T-helper 1 cell treated with Interleukin-12 subunit alpha and Interleukin-12 subunit beta and Interleukin-4 antibody, amounts not matched to agents 30 ng/mL and 1 ng/mL, for 36 hours (primary cell): ENCODE results near the gene PLEKHM1. TPM values are rescaled to one million over a fixed set of nuclear protein-coding genes. Genes with fewer than 3 reads are reported as not detected.
"Not testable (repeated sequence)": the region's sequence is repeated elsewhere in the genome, so short reads cannot be mapped to it uniquely, and the experiment has no call there.

Source experiments
- intact Hi-C: fragments of 100-400 bp; cut with micrococcal nuclease; formaldehyde crosslinking; loops from one replicate; pipeline ENCODE4 v1.15.1; 2024
- total RNA-seq: library from RNA; stranded (reverse); gene quantifications from 2 replicates; pipeline ENCODE4 v1.2.3, GENCODE V29; 2022

The PLEKHM1 gene
- total RNA-seq = 57.2 and 59.7 TPM in 2 replicates

DNA sequence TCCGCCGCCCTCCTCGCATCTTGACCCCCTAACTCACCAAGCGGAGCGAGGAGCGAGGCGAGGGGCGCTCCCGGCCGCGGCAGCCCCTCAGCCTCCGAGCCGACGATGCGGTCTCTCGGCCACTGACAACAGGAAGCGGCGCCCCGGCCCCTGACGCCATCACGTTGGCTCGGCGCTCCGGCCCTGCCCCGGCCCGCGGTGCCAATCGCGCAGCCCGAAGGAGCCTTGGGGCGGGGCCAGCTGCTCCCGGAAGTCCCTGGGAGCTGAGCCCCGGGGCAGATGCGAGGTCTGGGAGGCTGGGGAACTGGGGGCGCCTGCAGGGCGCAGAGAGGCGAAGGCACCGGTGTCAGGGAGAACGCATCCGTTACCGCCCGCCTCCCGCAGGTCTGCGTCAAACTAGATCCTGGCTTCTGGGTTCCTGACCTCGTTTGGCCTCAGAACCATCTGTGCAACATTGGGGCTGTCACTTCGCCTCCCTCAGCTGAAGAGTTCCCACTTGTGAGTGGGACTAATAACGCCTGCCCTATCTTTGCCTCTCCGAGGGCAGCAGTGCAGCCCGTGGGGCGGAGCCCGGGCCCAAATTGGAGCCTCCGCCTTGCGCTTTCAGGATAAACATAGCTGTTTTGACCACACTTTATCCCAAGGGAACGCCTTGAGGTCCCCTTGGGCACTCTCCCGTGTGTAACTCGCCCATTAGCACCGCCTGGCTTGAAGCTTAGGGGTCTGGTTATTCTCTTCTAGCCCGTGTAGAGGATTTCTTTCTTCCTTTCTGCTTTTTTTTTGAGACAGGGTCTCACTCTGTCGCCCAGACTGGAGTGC lies at the start of gene PLEKHM1:
Gene PLEKHM1 (minus strand): TSS at position 107 of the 819 bp plus-strand sequence. CDS start 8,237 bp downstream, outside the sequence.
- intact Hi-C loops = not testable (repeated sequence)

DNA sequence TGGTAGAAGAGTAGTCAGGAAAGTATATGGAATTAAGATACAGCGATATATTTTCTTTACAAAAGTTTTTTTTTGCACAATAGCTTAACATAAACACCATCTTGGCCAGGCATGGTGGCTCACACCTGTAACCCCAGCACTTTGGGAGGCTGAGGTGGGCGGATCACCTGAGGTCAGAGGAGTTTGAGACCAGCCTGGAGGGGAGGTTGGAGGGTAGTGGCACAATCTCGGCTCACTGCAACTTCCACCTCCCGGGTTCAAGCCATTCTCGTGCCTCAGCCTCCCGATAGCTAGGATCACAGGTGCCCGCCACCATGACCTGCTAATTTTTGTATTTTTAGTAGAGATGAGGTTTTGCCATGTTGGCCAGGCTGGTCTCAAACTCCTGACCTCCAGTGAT lies 47.6 kb upstream of the PLEKHM1 start:
- intact Hi-C loops = not testable (repeated sequence)

DNA sequence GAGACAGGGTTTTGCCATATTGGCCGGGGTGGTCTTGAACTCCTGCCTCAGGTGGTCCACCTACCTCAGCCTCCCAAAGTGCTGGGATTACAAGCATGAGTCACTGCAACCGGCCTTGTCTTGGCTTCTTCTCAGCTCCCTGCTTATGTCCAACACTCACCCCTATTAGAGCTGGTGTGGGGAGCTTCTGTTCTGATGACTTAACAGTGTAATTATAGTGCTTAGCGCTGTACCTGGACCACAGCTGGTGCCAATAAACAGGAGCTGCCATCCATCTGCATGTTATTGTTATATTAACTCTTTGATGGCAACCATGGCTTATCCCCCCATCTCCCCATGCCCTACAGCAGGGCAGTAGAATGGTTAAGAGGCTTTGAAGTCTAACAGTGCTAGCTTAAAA lies 15.6 kb upstream of the PLEKHM1 start:
- intact Hi-C loops = not testable (repeated sequence)

DNA sequence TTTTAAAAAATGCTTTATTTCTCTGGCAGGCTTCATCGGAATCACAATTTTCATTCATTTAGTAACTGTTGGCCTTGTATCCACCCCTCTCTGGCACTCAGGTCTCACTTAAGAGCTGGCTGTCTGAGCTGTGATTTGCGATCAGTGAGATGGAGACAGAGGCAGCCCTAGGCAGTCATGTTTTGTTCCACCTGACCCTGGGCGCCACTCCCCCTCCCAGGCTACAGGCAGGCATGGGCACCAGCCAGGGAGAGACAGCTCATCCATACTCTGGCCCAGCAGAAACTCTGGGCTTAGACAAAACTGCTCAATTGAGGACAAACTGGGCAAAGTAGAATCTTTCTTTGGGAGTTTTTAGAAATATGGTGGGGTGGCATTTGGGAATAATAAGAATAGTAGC lies 14.7 kb upstream of the PLEKHM1 start:
- intact Hi-C loops = not testable (repeated sequence)

DNA sequence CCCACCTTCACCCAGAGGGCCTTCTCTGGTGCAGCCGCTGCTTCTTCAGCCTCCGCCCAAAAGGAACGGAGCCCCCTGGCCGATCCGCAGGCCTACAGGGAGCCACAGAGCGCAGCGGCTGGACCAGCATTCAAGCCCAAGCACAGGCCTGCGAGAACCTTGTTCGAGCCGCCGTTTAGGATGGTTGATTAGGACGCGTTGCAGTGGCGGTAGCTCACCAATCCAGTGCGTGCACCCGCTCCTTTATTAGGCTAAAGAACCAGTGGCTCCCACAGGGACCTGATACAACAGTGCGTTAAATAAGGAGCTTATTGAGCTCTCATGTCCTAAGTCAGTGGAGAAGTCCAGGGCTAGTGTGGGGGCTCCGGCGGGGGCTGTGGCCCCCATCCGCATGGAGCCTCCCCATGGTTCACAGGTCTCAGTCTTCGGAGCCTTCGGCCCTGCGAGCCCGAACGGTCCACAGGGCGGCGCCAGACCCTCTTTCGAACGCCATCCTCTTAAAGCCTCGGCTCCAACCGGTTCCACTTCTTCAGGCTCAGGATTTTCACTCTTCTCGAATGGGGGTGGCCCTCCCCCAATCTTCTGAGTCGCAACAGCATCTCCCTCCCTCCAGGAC lies 10.7 kb upstream of the PLEKHM1 start:
- intact Hi-C loops = not testable (repeated sequence)

DNA sequence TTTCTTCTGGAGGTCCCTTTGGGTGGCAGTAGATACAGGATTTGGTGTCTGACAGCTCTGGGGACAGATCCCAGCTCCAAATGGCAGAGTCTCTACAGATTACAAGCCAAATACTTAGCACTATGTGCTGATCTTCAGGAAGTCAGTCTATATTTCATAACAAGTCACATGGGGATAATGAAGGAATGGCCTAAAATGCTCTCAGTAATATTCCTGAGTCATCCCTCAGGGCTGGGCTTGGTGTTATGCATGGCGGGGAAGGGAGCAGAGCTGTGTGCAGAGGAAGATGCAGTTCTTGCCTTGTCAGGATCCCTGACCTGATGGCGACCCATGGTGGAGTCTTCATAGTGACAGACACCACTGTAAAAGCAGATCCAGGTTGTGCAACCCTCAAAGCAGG lies 10.0 kb upstream of the PLEKHM1 start:
- intact Hi-C loops = not testable (repeated sequence)

DNA sequence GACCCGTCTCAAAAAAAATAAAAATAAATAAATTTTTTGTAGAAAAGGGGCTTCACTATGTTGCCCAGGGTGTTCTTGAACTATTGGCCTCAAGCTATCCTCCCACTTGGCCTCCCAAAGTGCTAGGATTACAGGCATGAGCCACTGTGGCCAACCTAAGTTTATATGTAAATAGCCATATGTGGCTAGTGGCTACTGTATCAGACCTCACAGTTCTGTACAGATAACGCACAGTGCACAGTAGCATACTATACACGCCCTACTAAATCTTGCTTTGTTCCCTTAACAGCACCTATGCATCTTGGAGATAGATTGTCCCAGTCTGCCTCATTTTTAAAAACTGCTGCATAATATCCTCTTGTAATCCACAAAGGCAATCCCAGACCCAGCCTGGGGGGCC lies 8.7 kb upstream of the PLEKHM1 start:
- intact Hi-C loops = not testable (repeated sequence)

DNA sequence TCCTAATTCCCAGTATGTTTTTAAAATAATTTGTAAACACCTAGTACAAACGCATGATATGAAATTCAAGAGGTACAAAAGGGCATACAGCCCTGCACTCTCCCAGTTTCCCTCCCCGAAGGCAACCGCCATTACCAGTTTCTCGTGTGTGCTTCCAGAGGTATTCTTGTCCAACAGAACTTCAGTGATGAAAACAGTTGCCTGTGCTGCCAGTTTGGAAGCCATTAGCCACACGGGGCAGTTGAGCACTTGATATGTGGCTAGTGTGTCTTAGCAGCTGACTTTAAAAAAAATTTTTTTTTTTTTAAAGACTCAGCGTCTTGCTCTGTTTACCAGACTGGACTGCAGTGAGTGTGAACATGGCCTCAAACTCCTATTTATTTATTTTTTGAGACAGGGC lies 7.9 kb upstream of the PLEKHM1 start:
- intact Hi-C loops = not testable (repeated sequence)

DNA sequence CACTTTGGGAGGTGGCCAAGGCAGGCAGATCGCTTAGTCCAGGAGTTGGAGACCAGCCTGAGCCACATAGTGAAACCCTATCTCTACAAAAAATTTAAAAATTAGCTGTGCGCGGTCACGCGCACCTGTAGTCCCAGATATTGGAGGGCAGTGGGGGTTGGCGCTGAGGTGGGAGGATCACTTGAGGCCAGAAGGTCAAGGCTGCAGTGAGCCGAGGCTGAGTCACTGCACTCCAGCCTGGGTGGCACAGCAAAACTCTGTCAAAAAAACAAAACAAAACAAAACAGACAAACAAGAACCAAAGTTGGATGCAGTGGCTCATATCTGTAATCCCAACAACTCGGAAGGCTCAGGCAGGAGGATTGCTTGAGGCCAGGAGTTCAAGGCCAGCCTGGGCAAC lies 6.9 kb upstream of the PLEKHM1 start:
- intact Hi-C loops = not testable (repeated sequence)

DNA sequence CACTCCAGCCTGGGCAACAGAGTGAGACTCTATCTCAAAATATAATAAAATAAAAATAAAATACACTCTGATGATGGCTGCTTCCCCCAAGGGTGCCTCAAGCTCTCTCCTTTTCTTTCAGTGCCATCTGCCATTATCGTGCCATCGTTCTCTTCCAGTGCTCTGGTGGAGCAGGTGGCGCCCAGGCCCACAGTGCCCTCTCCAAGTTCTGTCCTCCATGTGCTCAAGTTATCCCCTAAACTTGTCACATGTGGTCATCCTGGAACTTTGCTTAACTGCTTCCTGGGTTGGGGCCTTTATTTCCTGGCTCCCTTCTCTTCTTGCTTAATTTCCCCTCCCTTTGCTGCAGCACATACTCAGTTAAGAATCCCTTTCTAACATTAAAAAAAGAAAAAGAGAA lies 6.0 kb upstream of the PLEKHM1 start:
- intact Hi-C loops = not testable (repeated sequence)

DNA sequence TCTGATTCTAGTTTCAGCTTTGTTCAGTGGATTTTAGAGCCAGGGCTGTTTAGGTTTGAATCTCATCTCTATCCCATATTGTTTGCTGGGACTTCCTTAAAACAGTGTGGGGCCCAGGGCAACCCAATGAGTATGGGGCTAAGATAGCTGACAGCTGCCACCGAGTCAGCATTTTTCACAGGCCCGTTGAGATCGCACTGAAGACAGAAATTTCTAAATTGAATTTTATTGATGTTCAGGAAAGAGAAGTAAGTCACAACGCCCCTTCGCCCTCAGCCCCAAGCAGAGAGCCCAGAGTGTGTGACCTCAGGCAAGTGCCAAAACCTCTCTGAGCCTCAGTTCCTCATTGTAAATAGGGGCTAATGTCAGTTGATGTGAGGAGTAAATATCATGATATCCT lies 4.0 kb upstream of the PLEKHM1 start:
- intact Hi-C loops = not testable (repeated sequence)

DNA sequence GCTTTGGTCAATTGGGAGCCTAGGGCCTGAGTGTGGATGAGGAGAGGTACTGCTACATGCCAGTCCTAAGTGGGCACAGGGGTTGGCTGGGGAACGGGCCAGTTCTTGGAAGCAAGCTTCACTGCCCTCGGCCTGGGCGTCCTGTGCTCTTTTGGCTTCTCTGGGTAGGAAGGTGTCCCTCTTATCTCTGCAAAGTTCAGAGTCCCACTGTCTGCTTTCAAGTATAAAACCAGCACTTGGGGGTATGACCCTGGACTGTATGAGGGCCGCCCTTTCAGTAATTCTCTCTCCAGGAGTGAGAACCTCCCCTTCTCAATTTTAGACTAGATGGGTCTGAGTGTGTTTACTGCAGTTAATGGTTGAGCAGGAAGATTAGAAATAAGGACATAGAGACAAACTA lies 1.6 kb upstream of the PLEKHM1 start:
- intact Hi-C loops = not testable (repeated sequence)

DNA sequence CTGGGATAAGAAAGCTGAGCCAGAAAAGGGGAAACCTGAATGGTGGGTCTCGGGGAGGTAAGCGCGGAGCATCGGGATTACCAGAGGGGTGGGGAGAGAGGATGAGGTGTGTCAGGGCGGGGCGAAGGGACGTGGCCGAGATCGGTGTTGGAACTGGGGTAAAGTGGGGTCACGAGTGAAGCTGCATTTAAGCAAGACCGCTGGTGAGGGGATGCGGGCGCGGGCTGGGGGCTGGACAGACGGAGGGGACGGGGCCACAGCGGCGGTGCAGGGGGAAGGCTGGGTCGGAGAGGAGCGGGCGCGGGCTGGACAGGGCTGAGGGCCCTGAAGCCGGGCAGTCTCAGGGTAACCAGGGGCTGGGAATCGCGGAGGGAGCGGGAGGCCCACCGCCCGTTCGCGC lies 323 bp downstream of the PLEKHM1 start:
- intact Hi-C loops = not testable (repeated sequence)

DNA sequence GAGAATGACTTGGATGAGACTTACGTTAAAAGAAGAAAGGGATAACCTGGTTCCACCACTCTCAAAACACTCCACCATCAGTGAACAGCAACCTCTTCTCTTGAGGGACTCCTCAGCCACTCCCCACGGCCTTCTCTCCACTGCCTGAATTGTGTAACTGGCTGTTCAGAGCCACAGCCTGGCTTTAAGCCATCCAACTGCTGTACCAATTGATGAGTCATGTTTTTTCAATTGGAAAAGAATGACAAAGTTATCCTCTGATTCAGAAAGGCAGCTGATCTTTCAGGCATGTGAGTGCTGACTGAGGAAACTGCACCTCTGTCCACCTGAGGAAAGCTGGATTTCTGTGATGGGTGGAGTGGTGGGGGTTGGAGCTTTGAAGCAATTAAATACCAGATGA lies 2.8 kb downstream of the PLEKHM1 start:
- intact Hi-C loops = not testable (repeated sequence)

DNA sequence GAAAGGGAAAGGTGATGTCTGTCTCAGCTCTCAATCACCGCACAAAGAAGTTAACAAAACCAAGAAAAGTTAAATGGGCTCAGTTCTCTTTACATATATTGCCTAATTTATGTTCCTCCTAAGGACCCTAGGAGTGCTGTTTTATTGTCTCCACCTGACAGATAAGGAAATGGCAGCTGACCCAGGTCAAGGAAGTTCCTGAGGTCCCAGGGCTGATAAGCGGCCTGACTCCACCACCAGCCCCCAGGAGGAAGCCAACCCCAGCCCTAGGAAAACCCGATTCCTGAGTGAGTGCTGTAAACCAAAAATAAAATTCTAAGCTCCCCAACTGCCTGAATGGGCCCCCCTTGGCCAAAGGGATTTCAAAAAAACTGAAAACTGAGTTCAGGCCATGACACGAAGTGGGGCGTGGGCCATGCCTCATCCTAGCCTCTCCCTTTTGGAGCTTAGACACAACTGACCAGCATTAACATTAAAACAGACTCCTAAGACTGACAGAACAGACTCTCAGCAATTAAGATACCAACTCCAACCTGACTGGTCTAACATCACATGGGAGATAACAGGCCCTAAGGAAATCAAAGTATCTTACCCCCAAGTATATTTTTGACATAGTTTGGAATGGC lies 6.8 kb downstream of the PLEKHM1 start:
- intact Hi-C loops = not testable (repeated sequence)

DNA sequence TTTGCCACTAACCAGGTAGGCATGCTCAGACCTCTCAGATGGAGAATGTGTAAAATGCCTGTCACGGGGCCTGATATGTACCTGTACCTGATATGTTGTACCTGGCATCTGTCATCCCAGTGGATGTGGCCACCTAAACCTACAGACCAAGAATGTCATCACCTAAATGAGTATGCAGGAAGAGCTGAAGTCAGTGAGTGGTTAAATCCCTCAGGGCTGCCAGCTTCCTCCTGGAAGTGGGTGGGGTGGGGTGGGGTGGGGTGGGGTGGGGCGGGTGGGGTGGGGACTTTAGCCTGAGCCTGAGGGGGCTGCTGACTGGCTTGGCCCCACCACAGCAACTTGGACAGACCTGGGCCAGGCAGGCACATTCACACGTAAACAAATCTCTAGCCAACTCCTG lies 7.3 kb downstream of the PLEKHM1 start:
- intact Hi-C loops = not testable (repeated sequence)

DNA sequence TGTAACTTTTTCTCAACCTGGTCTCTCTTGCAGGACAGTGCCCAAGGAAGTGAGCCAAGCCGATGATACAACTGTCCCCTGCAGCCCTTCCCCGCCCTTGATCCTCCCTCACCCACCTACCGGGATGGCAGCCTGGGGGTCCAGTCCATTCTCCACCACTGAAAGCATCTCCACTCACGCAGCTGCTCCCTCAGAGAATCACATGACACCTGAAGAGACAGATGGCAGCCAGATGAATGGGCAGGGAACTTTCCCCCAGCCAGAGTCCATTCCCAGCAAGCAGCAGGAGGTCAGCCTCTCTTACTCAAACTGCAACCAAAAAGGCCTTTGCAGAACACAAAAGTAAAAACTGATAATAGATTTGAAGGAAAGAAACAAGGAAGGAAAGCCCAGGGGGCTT lies 8.2 kb downstream of the PLEKHM1 start:
- intact Hi-C loops = not testable (repeated sequence)

DNA sequence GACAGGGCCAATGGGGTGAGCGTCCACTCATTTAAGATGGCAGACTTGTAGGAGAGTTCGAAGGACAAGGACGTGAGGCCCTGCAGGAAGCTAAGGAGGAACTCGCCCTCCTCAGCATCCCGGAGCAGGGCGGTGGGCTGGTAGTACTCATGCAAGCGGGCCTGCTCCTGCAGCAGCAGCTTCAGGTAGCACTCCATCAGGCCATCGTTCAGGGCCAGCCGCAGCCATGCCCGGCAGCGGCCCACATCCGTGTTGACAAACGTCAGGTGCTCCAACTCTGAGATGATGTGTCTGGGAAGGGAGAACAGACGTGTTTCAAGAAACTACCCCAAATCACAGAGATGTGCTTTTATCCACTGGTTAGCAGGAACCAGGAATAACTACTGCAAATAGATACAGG lies 15.1 kb downstream of the PLEKHM1 start:
- intact Hi-C loops = not testable (repeated sequence)

DNA sequence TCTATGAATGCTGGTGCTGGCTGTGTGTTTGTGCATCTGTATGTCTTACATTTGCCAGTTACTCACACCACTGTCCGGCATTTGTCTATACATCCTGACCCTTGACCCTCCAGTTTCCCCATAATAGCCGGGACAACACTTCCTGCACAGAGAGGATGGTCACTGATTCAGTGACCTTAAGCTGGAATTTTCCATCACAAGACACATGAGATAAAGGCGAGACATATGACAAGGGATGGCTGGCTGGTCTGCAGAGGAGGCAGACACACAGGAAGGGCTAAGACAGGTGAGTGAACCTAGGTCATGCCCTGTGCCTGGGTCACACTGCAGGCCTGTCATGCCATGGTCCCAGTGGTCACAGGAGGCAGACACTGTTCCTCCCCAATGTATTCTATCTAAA lies 18.3 kb downstream of the PLEKHM1 start:
- intact Hi-C loops = not testable (repeated sequence)

DNA sequence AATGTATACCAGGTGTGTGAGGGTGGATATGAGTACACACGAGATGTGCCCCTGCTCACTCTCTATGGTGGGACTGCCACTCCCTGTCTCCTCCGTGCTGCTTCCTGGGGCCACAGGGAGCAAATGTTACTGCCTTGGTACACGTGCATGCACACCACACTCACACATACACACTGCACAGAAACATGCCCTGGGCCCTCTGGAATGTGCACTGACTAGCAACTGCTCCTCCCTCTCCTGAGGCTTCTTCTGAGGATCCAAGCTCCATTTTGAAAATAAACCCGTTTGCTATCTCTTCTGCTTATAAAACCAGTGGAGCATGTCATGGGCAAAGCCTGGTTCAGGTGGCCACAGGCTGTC lies 21.3 kb downstream of the PLEKHM1 start:
- intact Hi-C loops = not testable (repeated sequence)

DNA sequence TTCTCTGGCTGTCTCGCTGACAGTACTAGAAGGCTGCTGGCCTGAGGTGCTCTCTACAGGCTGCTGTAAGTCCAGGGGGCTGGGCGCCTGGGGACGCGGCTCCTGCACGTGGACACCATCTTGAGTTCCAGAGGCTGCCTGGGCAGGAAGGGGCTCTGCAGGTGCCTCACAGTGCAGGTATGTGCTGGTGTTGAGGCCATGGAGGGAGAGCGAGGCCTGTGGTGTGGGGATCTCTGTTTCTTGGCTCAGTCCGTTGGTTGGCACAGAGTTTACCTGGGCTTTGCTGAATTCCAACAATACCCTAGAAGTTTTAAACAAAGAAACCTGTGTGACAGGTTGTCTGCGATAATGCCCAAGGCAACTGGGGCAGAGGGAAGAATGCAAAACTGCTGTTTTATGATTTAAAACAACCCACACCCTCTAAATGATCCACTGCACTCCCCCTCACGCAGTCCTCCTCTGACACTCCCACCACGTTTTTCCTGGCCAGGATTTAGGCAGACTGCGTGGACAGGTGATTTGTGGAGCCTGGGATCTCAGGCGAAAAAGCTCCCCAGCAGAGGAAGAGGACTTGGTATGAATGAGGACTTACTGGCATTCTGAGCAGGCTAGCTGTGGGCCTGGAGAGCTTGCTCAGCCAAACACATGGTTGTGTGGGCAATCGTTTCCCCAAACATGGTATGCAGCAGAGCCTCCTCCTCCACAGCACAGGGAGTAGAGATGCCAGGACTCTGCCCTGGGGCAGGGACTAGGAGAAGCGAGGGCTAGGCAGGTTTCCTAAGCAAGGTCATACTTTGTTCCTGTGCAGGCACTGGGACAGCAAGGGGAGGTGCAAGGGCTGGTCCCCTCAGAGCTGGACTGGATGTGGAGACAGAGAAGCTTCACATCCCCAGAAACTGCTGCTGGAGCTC lies 22.0 kb downstream of the PLEKHM1 start:
- intact Hi-C loops = not testable (repeated sequence)
